TTC549 (cell line): Measurements from ENCODE around the gene SERINC2.
"Not testable (repeated sequence)": the region's sequence is repeated elsewhere in the genome, so short reads cannot be mapped to it uniquely, and the experiment has no call there.

Source experiments
- FAIRE-seq: peaks from 2 replicates; lab custom pipeline; 2012; peaks lifted over from hg19 to GRCh38; lab: Jason Lieb, UNC

Gene SERINC2

GRCh38 chr1:31471452-31472313 lies 58.7 kb downstream of the SERINC2 start:
- not testable (repeated sequence) for FAIRE-seq

GRCh38 chr1:31472314-31472651 lies 59.3 kb downstream of the SERINC2 start:
- not testable (repeated sequence) for FAIRE-seq

GRCh38 chr1:31472673-31473072 lies 59.7 kb downstream of the SERINC2 start:
- not testable (repeated sequence) for FAIRE-seq

GRCh38 chr1:31473508-31473907 lies 60.5 kb downstream of the SERINC2 start:
- not testable (repeated sequence) for FAIRE-seq

- not testable (repeated sequence) for FAIRE-seq
Measured at GRCh38 chr1:31474567-31474966, 61.6 kb downstream of the SERINC2 start.

- no peak for FAIRE-seq
Measured at GRCh38 chr1:31476891-31477846, 64.2 kb downstream of the SERINC2 start.

- no peak for FAIRE-seq
Measured at GRCh38 chr1:31478167-31478566, 65.2 kb downstream of the SERINC2 start.

GRCh38 chr1:31479811-31480210 lies 66.8 kb downstream of the SERINC2 start:
- no peak for FAIRE-seq

GRCh38 chr1:31480426-31480825 lies 67.4 kb downstream of the SERINC2 start:
- FAIRE-seq: not testable (repeated sequence)

- no peak for FAIRE-seq
Measured at GRCh38 chr1:31482482-31483011, 69.5 kb downstream of the SERINC2 start.

- no peak for FAIRE-seq
Measured at GRCh38 chr1:31483012-31483946, 70.3 kb downstream of the SERINC2 start.
